H1 (cell line): Measurements from ENCODE around the gene TMEM221. TPM values are rescaled to one million over a fixed set of nuclear protein-coding genes. Genes with fewer than 3 reads are reported as not detected.

Experiments
- CTCF ChIA-PET: fragments of 300-600 bp; sonication (Branson Sonifier 250); formaldehyde crosslinking; loops from one replicate; lab custom pipeline; 2021; ENCODE audit not compliant: partially characterized antibody; lab: Charles Lee
- POLR2A ChIA-PET: fragments of 300-600 bp; sonication (Branson Sonifier 250); formaldehyde crosslinking; loops from one replicate; lab custom pipeline; 2021; ENCODE audit warnings: inconsistent platforms; ENCODE audit not compliant: partially characterized antibody; lab: Charles Lee
- DNase-seq, 2 experiments: peaks; one replicate each; pipeline versions ENCODE4 v3.0.0 to v3.0.0-alpha.2; 2010 to 2022; ENCODE audit warnings: low spot score in 2 of 2, low read depth in 1 of 2, mixed read lengths in 1 of 2
- FAIRE-seq: peaks from 2 replicates; lab custom pipeline; 2011; peaks lifted over from hg19 to GRCh38; lab: Jason Lieb, UNC
- H2AFZ ChIP-seq: 2 replicates; pipeline ENCODE4 v1.8.1; 2012; ENCODE audit warnings: low read length, inconsistent platforms
- H2AK5ac ChIP-seq: 2 replicates; pipeline ENCODE4 v1.6.1; 2013; ENCODE audit warnings: low read depth, low read length
- H2BK120ac ChIP-seq: replicated peaks from 2 replicates; pipeline ENCODE3; 2013; ENCODE audit warnings: low read depth, low read length, inconsistent platforms
- H2BK12ac ChIP-seq: 2 replicates; pipeline ENCODE4 v1.6.1; 2013; ENCODE audit warnings: low read depth, low read length
- H2BK15ac ChIP-seq: 2 replicates; pipeline ENCODE4 v1.6.1; 2013; ENCODE audit warnings: low read length
- H2BK20ac ChIP-seq: 2 replicates; pipeline ENCODE4 v1.6.1; 2013; ENCODE audit warnings: low read length
- H2BK5ac ChIP-seq: 2 replicates; pipeline ENCODE4 v1.6.1; 2013; ENCODE audit warnings: low read depth, low read length
- H3K14ac ChIP-seq: 2 replicates; pipeline ENCODE4 v1.6.1; 2013; ENCODE audit warnings: inconsistent platforms; ENCODE audit not compliant: insufficient read length
- H3K18ac ChIP-seq: 2 replicates; pipeline ENCODE4 v1.6.1; 2013; ENCODE audit warnings: low read length; ENCODE audit errors: extremely low read depth
- H3K23ac ChIP-seq: 2 replicates; pipeline ENCODE4 v1.6.1; 2013; ENCODE audit warnings: inconsistent platforms; ENCODE audit not compliant: insufficient read length
- H3K23me2 ChIP-seq: 2 replicates; pipeline ENCODE4 v1.6.1; 2013; ENCODE audit warnings: low read depth, low read length
- H3K27ac ChIP-seq: 2 replicates; pipeline ENCODE4 v1.6.1; 2011; ENCODE audit warnings: low read depth, low read length, inconsistent platforms
- H3K27me3 ChIP-seq, 4 experiments: replicated peaks in 1 of 4; 1 replicate in 1 of 4; 2 replicates in 3 of 4; pipeline versions ENCODE4 v1.6.1 to v1.8.1; 2011 to 2013; ENCODE audit warnings: low read length in 3 of 4, mild to moderate bottlenecking in 3 of 4, inconsistent platforms in 2 of 4, mixed read lengths in 2 of 4, moderate library complexity in 1 of 4; ENCODE audit not compliant: control insufficient read depth in 3 of 4, insufficient read depth in 3 of 4; ENCODE audit errors: extremely low read depth in 1 of 4
- H3K36me3 ChIP-seq, 4 experiments: 2 replicates each; pipeline versions ENCODE4 v1.6.1 to v1.8.1; 2011 to 2013; ENCODE audit warnings: mild to moderate bottlenecking in 4 of 4, low read length in 3 of 4, moderate library complexity in 2 of 4, control low read depth in 1 of 4, inconsistent platforms in 1 of 4; ENCODE audit not compliant: insufficient read depth in 4 of 4, control insufficient read depth in 2 of 4
- H3K4ac ChIP-seq: replicated peaks from 2 replicates; pipeline ENCODE3; 2013; ENCODE audit warnings: low read length, low read depth, mixed read lengths, inconsistent platforms; ENCODE audit not compliant: insufficient read length
- H3K4me1 ChIP-seq, 4 experiments: replicated peaks in 1 of 4; 1 replicate in 1 of 4; 2 replicates in 3 of 4; pipeline versions ENCODE4 v1.6.1 to v1.8.1; 2011 to 2013; ENCODE audit warnings: low read length in 3 of 4, inconsistent platforms in 2 of 4, mixed read lengths in 1 of 4; ENCODE audit not compliant: insufficient read depth in 4 of 4, control insufficient read depth in 3 of 4
- H3K4me2 ChIP-seq, 2 experiments: 2 replicates each; pipeline versions ENCODE4 v1.6.1 to v1.8.1; 2011 to 2013; ENCODE audit warnings: low read depth in 2 of 2, low read length in 2 of 2, control low read depth in 1 of 2, inconsistent platforms in 1 of 2, mild to moderate bottlenecking in 1 of 2; ENCODE audit not compliant: insufficient read depth in 1 of 2
- H3K4me3 ChIP-seq, 4 experiments: fragments of 200-600, 300-600 bp in 1 of 4; sonication (generic), shearing (Covaris generic), sonication (Bioruptor Twin) in 1 of 4; 2 replicates each; pipeline versions ENCODE4 v1.5.1 to v1.8.1; 2011 to 2016; ENCODE audit warnings: low read length in 4 of 4, low read depth in 3 of 4, control low read depth in 2 of 4, inconsistent platforms in 2 of 4, mild to moderate bottlenecking in 2 of 4, mixed read lengths in 1 of 4, moderate library complexity in 1 of 4; ENCODE audit not compliant: insufficient read depth in 2 of 4; ENCODE audit errors: extremely low read depth in 1 of 4
- H3K56ac ChIP-seq: replicated peaks from 2 replicates; pipeline ENCODE3; 2013; ENCODE audit warnings: low read depth, mild to moderate bottlenecking, mixed read lengths, low read length, inconsistent platforms; ENCODE audit not compliant: insufficient read length
- H3K79me1 ChIP-seq: 2 replicates; pipeline ENCODE4 v1.6.1; 2013; ENCODE audit warnings: low read depth, low read length, control low read depth
- H3K79me2 ChIP-seq, 2 experiments: 2 replicates each; pipeline versions ENCODE4 v1.6.1 to v1.8.1; 2012 to 2013; ENCODE audit warnings: low read length in 2 of 2, mild to moderate bottlenecking in 2 of 2, inconsistent platforms in 1 of 2; ENCODE audit not compliant: insufficient read depth in 2 of 2, control insufficient read depth in 1 of 2
- H3K9ac ChIP-seq, 4 experiments: replicated peaks in 1 of 4; 1 replicate in 1 of 4; 2 replicates in 3 of 4; pipeline versions ENCODE4 v1.6.1 to v1.8.1; 2011 to 2013; ENCODE audit warnings: low read depth in 3 of 4, low read length in 3 of 4, control low read depth in 2 of 4, mild to moderate bottlenecking in 2 of 4, moderate library complexity in 2 of 4, inconsistent platforms in 1 of 4; ENCODE audit errors: extremely low read depth in 1 of 4
- H3K9me3 ChIP-seq, 2 experiments: 2 replicates each; pipeline versions ENCODE4 v1.6.1 to v1.8.1; 2012 to 2013; ENCODE audit warnings: mild to moderate bottlenecking in 2 of 2, moderate library complexity in 2 of 2, control low read depth in 1 of 2, inconsistent platforms in 1 of 2, low read depth in 1 of 2, low read length in 1 of 2, mixed read lengths in 1 of 2; ENCODE audit not compliant: insufficient read depth in 2 of 2
- H4K20me1 ChIP-seq, 2 experiments: replicated peaks in 1 of 2; 2 replicates each; pipeline versions ENCODE3 to v1.8.1; 2011 to 2013; ENCODE audit warnings: inconsistent platforms in 2 of 2, low read length in 2 of 2, mild to moderate bottlenecking in 1 of 2; ENCODE audit not compliant: insufficient read depth in 2 of 2, control insufficient read depth in 1 of 2
- H4K5ac ChIP-seq: 2 replicates; pipeline ENCODE4 v1.6.1; 2013; ENCODE audit warnings: low read length, low read depth, mixed read lengths, inconsistent platforms; ENCODE audit not compliant: insufficient read length
- H4K8ac ChIP-seq: 2 replicates; pipeline ENCODE4 v1.8.0; 2013; ENCODE audit warnings: mild to moderate bottlenecking, moderate library complexity, low read length, inconsistent platforms; ENCODE audit not compliant: insufficient read depth; ENCODE audit errors: extremely low read depth
- H4K91ac ChIP-seq: replicated peaks from 2 replicates; pipeline ENCODE3; 2013; ENCODE audit warnings: low read length, mixed read lengths, inconsistent platforms; ENCODE audit not compliant: insufficient read length
- ASH2L ChIP-seq: fragments of 200-600, 300-600 bp; sonication (generic); IDR thresholded peaks from one replicate; pipeline ENCODE4 v1.7.1; 2017; ENCODE audit warnings: low read length
- HDAC2 ChIP-seq, 2 experiments: fragments of 300-600 bp in 1 of 2; sonication (generic) in 1 of 2; IDR thresholded peaks; 2 replicates each; pipeline ENCODE4 v1.6.1; 2011 to 2012; ENCODE audit warnings: low read depth in 2 of 2, low read length in 2 of 2, mild to moderate bottlenecking in 2 of 2, moderate library complexity in 2 of 2, borderline replicate concordance in 1 of 2, inconsistent platforms in 1 of 2
- WGBS, 2 experiments: shearing (Covaris generic) in 1 of 2; methylation state at CpG; one replicate each; pipeline versions ENCODE4 v1.1.6 to v1.1.7; 2013 to 2015; ENCODE audit warnings: low lambda C conversion rate in 2 of 2, mixed read lengths in 2 of 2, inconsistent platforms in 1 of 2, low coverage in 1 of 2, missing lambda C conversion rate in 1 of 2; ENCODE audit not compliant: insufficient replicate concordance in 2 of 2, insufficient coverage in 1 of 2, insufficient read length in 1 of 2; ENCODE audit errors: extremely low coverage in 1 of 2, missing lambda C conversion rate in 1 of 2; 5-methylcytosine and 5-hydroxymethylcytosine counted together
- polyA plus RNA-seq, 7 experiments: library from polyadenylated mRNA; depleted of rRNA in 3 of 7; stranded (reverse) in 5 of 7; unstranded in 2 of 7; fragments of >200 nt in 5 of 7; fragments of 200-250 nt in 2 of 7; gene quantifications; 1 replicate in 5 of 7; 2 replicates in 1 of 7; 4 replicates in 1 of 7; pipeline versions ENCODE4 v1.2.1 to v1.2.3, GENCODE V29; 2011 to 2013; ENCODE audit warnings: missing spikeins in 2 of 7, mixed read lengths in 2 of 7
- total RNA-seq: library from RNA; stranded (reverse); fragmentation: NEBNext Ultra II Directional; extraction: Animal tissue kit (Norgen Biotek cat#: 25700); gene quantifications from 2 replicates; pipeline ENCODE4 v1.2.1, GENCODE V29; 2021

TMEM221 gene
- total and polyA plus RNA-seq, 2 of the 8 experiments (the other 6 are each of a cell fraction or from before 2014, with no cell fraction given) = 1.4 to 2.0 TPM

- no peak overlapping the region for H4K8ac ChIP-seq
- peak overlapping the region in 2 of 4 experiments; percentile 6 to 8; a peak in 1 of 7 replicates for H3K9ac ChIP-seq
- TF ChIP-seq ASH2L = no peak
- TF ChIP-seq HDAC2 (IDR thresholded peaks at IDR 0.05; ENCODE audit: borderline replicate concordance in 1 of 2, low read depth in 2 of 2, low read length in 2 of 2) = 0 out of 4 replicates have a peak, but pooled peaks of 1 of the 2 experiments have one; percentile 19
- WGBS, 2 experiments = 4% methylated on average over 19 of the region's 19 CpGs; no CpG with 5 or more reads in 1 of the 2 experiments
- peak overlapping the region; percentile 70 to 84 (median 76) for H3K4me3 ChIP-seq
- H2BK120ac ChIP-seq = no peak overlapping the region
- no peak overlapping the region for H3K4ac ChIP-seq
- no peak overlapping the region for H4K5ac ChIP-seq
- H4K91ac ChIP-seq = no peak overlapping the region
- no peaks in the 10 kb centered on the region for H4K20me1 ChIP-seq
- no peaks in the 10 kb centered on the region for H3K36me3 ChIP-seq
- H2BK20ac ChIP-seq = no peak overlapping the region
- H3K27ac ChIP-seq = no peak overlapping the region
- H3K14ac ChIP-seq = no peak overlapping the region
- POLR2A ChIA-PET = interaction anchor here (1.0 kb wide), 1 partner anchor 44 kb away, joined by 3 read pairs; no protein-coding TSS in a partner anchor
- H2AK5ac ChIP-seq = no peak overlapping the region
- H2BK15ac ChIP-seq = no peak overlapping the region; the same call in 1 of the 2 replicates
- peak overlapping the region; percentile 89 to 91 for H3K4me2 ChIP-seq
- H3K27me3 ChIP-seq = peaks cover 0 to 11% (median 5%) of the 10 kb centered on the region in 4 experiments; a peak in 3 of 7 replicates
- H2AFZ ChIP-seq = peak overlapping the region; percentile 43; the same call in 1 of the 2 replicates
- CTCF ChIA-PET = interaction anchor here (0.8 to 4.3 kb wide), 7 partner anchors 14 to 75 kb away, joined by 3 to 39 read pairs (median 3); partner anchors contain the start of gene CCDC194
- H3K23ac ChIP-seq = no peak overlapping the region
- H3K23me2 ChIP-seq = peaks cover 16% of the 10 kb centered on the region; the same call in 1 of the 2 replicates
- no peaks in the 10 kb centered on the region for H3K9me3 ChIP-seq
- H3K56ac ChIP-seq = no peak overlapping the region
- H2BK12ac ChIP-seq = no peak overlapping the region
- H3K79me1 ChIP-seq = no peaks in the 10 kb centered on the region
- peaks cover 0 to 20% (median 8%) of the 10 kb centered on the region in 4 experiments; a peak in 5 of 7 replicates for H3K4me1 ChIP-seq
- H3K79me2 ChIP-seq = no peaks in the 10 kb centered on the region
- H3K18ac ChIP-seq = no peak overlapping the region; the same call in 1 of the 2 replicates
- H2BK5ac ChIP-seq = no peak overlapping the region
- no peak for FAIRE-seq
- DNase-seq = no peak
Observed at GRCh38 chr19:17469092-17469480, 20.6 kb upstream of the TMEM221 start.
